K562 (cell line): ENCODE results near the gene FCSK.
"Not testable (repeated sequence)": the region's sequence is repeated elsewhere in the genome, so short reads cannot be mapped to it uniquely, and the experiment has no call there.

Experiments used
- KLF6 ChIP-seq: fragments of 250-450 bp; sonication (Bioruptor Pico); IDR thresholded peaks from 2 replicates; pipeline ENCODE4 v1.4.0; 2020; ENCODE audit warnings: mild to moderate bottlenecking, moderate library complexity, borderline replicate concordance
- SMARCB1 ChIP-seq: IDR thresholded peaks from 2 replicates; pipeline ENCODE4 v1.6.1; 2011; ENCODE audit warnings: improper control_type of control experiment, low read depth; ENCODE audit not compliant: insufficient read length
- TF ChIP-seq, protein P1 (sequence below), 3 experiments: IDR thresholded peaks in 2 of 3; conservative IDR thresholded peaks in 1 of 3; 2 replicates each; pipeline ENCODE4 v1.5.1; 2011 to 2012; ENCODE audit warnings: low read length in 3 of 3, mild to moderate bottlenecking in 3 of 3, control low read depth in 2 of 3, improper control_type of control experiment in 1 of 3, inconsistent platforms in 1 of 3, low read depth in 1 of 3, mixed read lengths in 1 of 3, moderate library complexity in 1 of 3; ENCODE audit not compliant: insufficient read depth in 2 of 3
- TF ChIP-seq, protein P2 (sequence below): fragments of 250-450 bp; sonication (Bioruptor Pico); IDR thresholded peaks from 2 replicates; pipeline ENCODE4 v1.8.0; 2021; ENCODE audit warnings: moderate library complexity, mild to moderate bottlenecking, inconsistent platforms
- TF ChIP-seq, protein P3 (sequence below): fragments of 450-650 bp; formaldehyde crosslinking; IDR thresholded peaks from 2 replicates; pipeline ENCODE4 v1.4.0; 2022; ENCODE audit warnings: missing genetic modification characterization

DNA sequence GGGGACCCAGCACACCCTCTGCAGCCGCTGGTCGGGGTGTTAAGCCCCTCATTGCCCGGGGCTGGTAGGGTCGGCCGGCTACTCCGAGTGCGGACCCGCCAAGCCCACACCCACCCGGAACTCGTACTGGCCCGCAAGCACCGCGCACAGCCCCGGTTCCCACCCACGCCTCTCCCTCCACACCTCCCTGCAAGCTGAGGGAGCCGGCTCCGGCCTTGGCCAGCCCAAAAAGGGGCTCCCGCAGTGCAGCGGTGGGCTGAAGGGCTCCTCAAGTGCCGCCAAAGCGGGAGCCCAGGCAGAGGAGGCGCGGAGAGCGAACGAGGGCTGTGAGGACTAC, 3.4 kb upstream of the FCSK start:
- TF ChIP-seq, protein P1, sequence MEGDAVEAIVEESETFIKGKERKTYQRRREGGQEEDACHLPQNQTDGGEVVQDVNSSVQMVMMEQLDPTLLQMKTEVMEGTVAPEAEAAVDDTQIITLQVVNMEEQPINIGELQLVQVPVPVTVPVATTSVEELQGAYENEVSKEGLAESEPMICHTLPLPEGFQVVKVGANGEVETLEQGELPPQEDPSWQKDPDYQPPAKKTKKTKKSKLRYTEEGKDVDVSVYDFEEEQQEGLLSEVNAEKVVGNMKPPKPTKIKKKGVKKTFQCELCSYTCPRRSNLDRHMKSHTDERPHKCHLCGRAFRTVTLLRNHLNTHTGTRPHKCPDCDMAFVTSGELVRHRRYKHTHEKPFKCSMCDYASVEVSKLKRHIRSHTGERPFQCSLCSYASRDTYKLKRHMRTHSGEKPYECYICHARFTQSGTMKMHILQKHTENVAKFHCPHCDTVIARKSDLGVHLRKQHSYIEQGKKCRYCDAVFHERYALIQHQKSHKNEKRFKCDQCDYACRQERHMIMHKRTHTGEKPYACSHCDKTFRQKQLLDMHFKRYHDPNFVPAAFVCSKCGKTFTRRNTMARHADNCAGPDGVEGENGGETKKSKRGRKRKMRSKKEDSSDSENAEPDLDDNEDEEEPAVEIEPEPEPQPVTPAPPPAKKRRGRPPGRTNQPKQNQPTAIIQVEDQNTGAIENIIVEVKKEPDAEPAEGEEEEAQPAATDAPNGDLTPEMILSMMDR (IDR thresholded peaks at IDR 0.05 in 2 of 3, conservative IDR thresholded peaks at IDR 0.05 in 1 of 3; ENCODE audit: insufficient read depth in 2 of 3, low read depth in 1 of 3, low read length in 3 of 3): not testable (repeated sequence)
- not testable (repeated sequence) for TF ChIP-seq KLF6 (CRISPR knock-in tag); SMARCB1
- TF ChIP-seq, protein P2, sequence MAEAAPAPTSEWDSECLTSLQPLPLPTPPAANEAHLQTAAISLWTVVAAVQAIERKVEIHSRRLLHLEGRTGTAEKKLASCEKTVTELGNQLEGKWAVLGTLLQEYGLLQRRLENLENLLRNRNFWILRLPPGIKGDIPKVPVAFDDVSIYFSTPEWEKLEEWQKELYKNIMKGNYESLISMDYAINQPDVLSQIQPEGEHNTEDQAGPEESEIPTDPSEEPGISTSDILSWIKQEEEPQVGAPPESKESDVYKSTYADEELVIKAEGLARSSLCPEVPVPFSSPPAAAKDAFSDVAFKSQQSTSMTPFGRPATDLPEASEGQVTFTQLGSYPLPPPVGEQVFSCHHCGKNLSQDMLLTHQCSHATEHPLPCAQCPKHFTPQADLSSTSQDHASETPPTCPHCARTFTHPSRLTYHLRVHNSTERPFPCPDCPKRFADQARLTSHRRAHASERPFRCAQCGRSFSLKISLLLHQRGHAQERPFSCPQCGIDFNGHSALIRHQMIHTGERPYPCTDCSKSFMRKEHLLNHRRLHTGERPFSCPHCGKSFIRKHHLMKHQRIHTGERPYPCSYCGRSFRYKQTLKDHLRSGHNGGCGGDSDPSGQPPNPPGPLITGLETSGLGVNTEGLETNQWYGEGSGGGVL (CRISPR knock-in tag): not testable (repeated sequence)
- TF ChIP-seq, protein P3, sequence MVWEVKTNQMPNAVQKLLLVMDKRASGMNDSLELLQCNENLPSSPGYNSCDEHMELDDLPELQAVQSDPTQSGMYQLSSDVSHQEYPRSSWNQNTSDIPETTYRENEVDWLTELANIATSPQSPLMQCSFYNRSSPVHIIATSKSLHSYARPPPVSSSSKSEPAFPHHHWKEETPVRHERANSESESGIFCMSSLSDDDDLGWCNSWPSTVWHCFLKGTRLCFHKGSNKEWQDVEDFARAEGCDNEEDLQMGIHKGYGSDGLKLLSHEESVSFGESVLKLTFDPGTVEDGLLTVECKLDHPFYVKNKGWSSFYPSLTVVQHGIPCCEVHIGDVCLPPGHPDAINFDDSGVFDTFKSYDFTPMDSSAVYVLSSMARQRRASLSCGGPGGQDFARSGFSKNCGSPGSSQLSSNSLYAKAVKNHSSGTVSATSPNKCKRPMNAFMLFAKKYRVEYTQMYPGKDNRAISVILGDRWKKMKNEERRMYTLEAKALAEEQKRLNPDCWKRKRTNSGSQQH: not testable (repeated sequence)
